Stomach (tissue), 9 donors: Measurements from ENCODE around the gene ARFGEF3. TPM values are rescaled to one million over a fixed set of nuclear protein-coding genes. Genes with fewer than 3 reads are reported as not detected.

Experiments used
- DNase-seq, 2 donors: peaks; one replicate each; pipeline versions ENCODE4 v3.0.0 to v3.0.0-alpha.2; 2013 to 2019
- H3K27ac ChIP-seq, 5 donors: fragments of 200-600 bp in 4 of 5; sonication (generic) in 4 of 5; one replicate each; pipeline ENCODE4 v1.5.1; 2013 to 2019; ENCODE audit warnings: mild to moderate bottlenecking in 1 of 5, moderate library complexity in 1 of 5
- H3K27me3 ChIP-seq, 3 donors: fragments of 200-600 bp; sonication (generic); one replicate each; pipeline ENCODE4 v1.5.1; 2017 to 2019; ENCODE audit warnings: mixed run types in 1 of 3
- H3K36me3 ChIP-seq, 4 donors: fragments of 200-600 bp; sonication (generic); 1 replicate in 3 of 4; 2 replicates in 1 of 4; pipeline ENCODE4 v1.5.1; 2016 to 2019
- H3K4me1 ChIP-seq, 4 donors: fragments of 200-600 bp; sonication (generic); one replicate each; pipeline ENCODE4 v1.5.1; 2016 to 2019
- H3K4me3 ChIP-seq, 4 donors: fragments of 200-600 bp; sonication (generic) in 3 of 4; one replicate each; pipeline ENCODE4 v1.5.1; 2016 to 2019; ENCODE audit warnings: mild to moderate bottlenecking in 1 of 4
- H3K9me3 ChIP-seq, 4 donors: fragments of 200-600 bp; sonication (generic); one replicate each; pipeline ENCODE4 v1.5.1; 2016 to 2019
- CTCF ChIP-seq, 7 experiments: fragments of 450-650 bp in 4 of 7; fragments of 200-600 bp in 3 of 7; sonication (generic) in 3 of 7; IDR thresholded peaks; one replicate each; pipeline ENCODE4 v1.5.1; 2016 to 2019; ENCODE audit warnings: antibody characterized with exemption in 7 of 7, control low read depth in 2 of 7, mild to moderate bottlenecking in 1 of 7
- EP300 ChIP-seq: sonication (generic); formaldehyde crosslinking; IDR thresholded peaks from one replicate; pipeline ENCODE4 v1.6.1; 2017; ENCODE audit warnings: antibody characterized with exemption
- POLR2A ChIP-seq, 4 donors: fragments of 450-650 bp; IDR thresholded peaks; one replicate each; pipeline ENCODE4 v1.6.1; 2016; ENCODE audit warnings: antibody characterized with exemption in 4 of 4, control low read depth in 2 of 4, mild to moderate bottlenecking in 1 of 4, moderate library complexity in 1 of 4
- POLR2AphosphoS5 ChIP-seq, 3 donors: sonication (generic); formaldehyde crosslinking; IDR thresholded peaks; one replicate each; pipeline ENCODE4 v1.6.1; 2016; ENCODE audit warnings: antibody characterized with exemption in 3 of 3
- WGBS, 5 donors: extraction: QIAGEN DNeasy Blood & Tissue Kit in 3 of 5; methylation state at CpG; one replicate each; pipeline versions ENCODE4 v1.1.5 to v1.1.7; 2013 to 2018; 5-methylcytosine and 5-hydroxymethylcytosine counted together
- intact Hi-C: fragments of 100-400 bp; cut with DNase I; formaldehyde crosslinking; loops from one replicate; pipeline ENCODE4 v1.15.1; 2023; ENCODE audit warnings: low total_unique reads
- polyA plus RNA-seq, 3 donors: library from polyadenylated mRNA; stranded (reverse); fragments of 200-250 nt; gene quantifications; one replicate each; pipeline ENCODE4 v1.2.3, GENCODE V29; 2013
- total RNA-seq, 5 donors: library from RNA; depleted of rRNA; stranded (reverse); fragments of >200 nt; gene quantifications; one replicate each; pipeline versions ENCODE4 v1.1.0 to v1.2.3, GENCODE V29; 2014 to 2016
- donor health status: healthy with polysubstance abuse.
- donor health status: Bipolar disorder and iron deficiency.
- donor health status: healthy.

ARFGEF3 gene
- total and polyA plus RNA-seq, 8 donors, result 3.2 to 44.6 (median 13.2) TPM

GRCh38 chr6:138341176-138341575 is 179.4 kb downstream of the ARFGEF3 start:
- intact Hi-C loops, result no loop called here
- H3K4me3 ChIP-seq, result no peak overlapping the region
- WGBS, 5 donors, result 77 to 84% (median 82%) methylated on average over 1 of the region's 1 CpG
- H3K27ac ChIP-seq, result no peak overlapping the region
- H3K27me3 ChIP-seq, result no peaks in the 10 kb centered on the region
- TF ChIP-seq POLR2AphosphoS5 (IDR thresholded peaks at IDR 0.05) (no peak), CTCF (IDR thresholded peaks at IDR 0.05) (no peak), POLR2A (IDR thresholded peaks at IDR 0.05) (no peak), EP300 (no peak)
- no peaks in the 10 kb centered on the region for H3K9me3 ChIP-seq
- peaks cover 0 to 20% (median 1%) of the 10 kb centered on the region in 4 donors for H3K36me3 ChIP-seq
- H3K4me1 ChIP-seq, result no peaks in the 10 kb centered on the region
- no peak for DNase-seq

GRCh38 chr6:138343112-138343511 is 181.4 kb downstream of the ARFGEF3 start:
- peaks cover 0 to 12% (median 0%) of the 10 kb centered on the region in 4 donors for H3K36me3 ChIP-seq
- no peaks in the 10 kb centered on the region for H3K27me3 ChIP-seq
- DNase-seq, result no peak
- peaks cover 0 to 7% (median 0%) of the 10 kb centered on the region in 4 donors for H3K4me1 ChIP-seq
- no peak for TF ChIP-seq EP300
- no peak for TF ChIP-seq CTCF (IDR thresholded peaks at IDR 0.05)
- no peaks in the 10 kb centered on the region for H3K9me3 ChIP-seq
- no peak overlapping the region for H3K27ac ChIP-seq
- no peak overlapping the region for H3K4me3 ChIP-seq
- intact Hi-C loops, result no loop called here

- no peak for DNase-seq
- Histone ChIP-seq H3K27ac (no peak overlapping the region), H3K4me1 (peaks cover 0 to 7% (median 3%) of the 10 kb centered on the region in 4 donors), H3K27me3 (no peaks in the 10 kb centered on the region), H3K9me3 (no peaks in the 10 kb centered on the region), H3K4me3 (no peak overlapping the region), H3K36me3 (no peaks in the 10 kb centered on the region)
- intact Hi-C loops, result no loop called here
- WGBS, 5 donors, result 50 to 75% (median 63%) methylated on average over 2 of the region's 2 CpGs
- TF ChIP-seq EP300, result no peak
- TF ChIP-seq POLR2A (IDR thresholded peaks at IDR 0.05), result no peak
- no peak for TF ChIP-seq POLR2AphosphoS5 (IDR thresholded peaks at IDR 0.05)
- TF ChIP-seq CTCF (IDR thresholded peaks at IDR 0.05), result no peak
These were observed 184.0 kb downstream of the ARFGEF3 start for GRCh38 chr6:138345565-138346285.

GRCh38 chr6:138346302-138347195 is 184.8 kb downstream of the ARFGEF3 start:
- 34 to 47% (median 46%) methylated on average over 2 of the region's 2 CpGs for WGBS, 5 donors
- no peak for DNase-seq
- H3K36me3 ChIP-seq, result no peaks in the 10 kb centered on the region
- no peaks in the 10 kb centered on the region for H3K9me3 ChIP-seq
- intact Hi-C loops, result no loop called here
- H3K4me3 ChIP-seq, result no peak overlapping the region
- no peak overlapping the region for H3K27ac ChIP-seq
- TF ChIP-seq POLR2A (IDR thresholded peaks at IDR 0.05), result no peak
- TF ChIP-seq EP300, result no peak
- TF ChIP-seq POLR2AphosphoS5 (IDR thresholded peaks at IDR 0.05), result no peak
- no peak for TF ChIP-seq CTCF (IDR thresholded peaks at IDR 0.05)
- no peaks in the 10 kb centered on the region for H3K27me3 ChIP-seq
- peaks cover 0 to 10% (median 3%) of the 10 kb centered on the region in 4 donors for H3K4me1 ChIP-seq
